Measurements from ENCODE around the gene FRA10AC1.
"Not testable (repeated sequence)": the region's sequence is repeated elsewhere in the genome, so short reads cannot be mapped to it uniquely, and the experiment has no call there.

- not testable (repeated sequence) for TF ChIP-seq CTCF, POLR2A (IDR thresholded peaks at IDR 0.05)
Observed at GRCh38 chr10:93696582-93696981, 5.8 kb downstream of the FRA10AC1 start.

All from right lobe of liver (tissue), 4 donors.